Psoas muscle (tissue), 8 donors: ENCODE measurements around the gene ZNF518A. TPM values are rescaled to one million over a fixed set of nuclear protein-coding genes. Genes with fewer than 3 reads are reported as not detected.

Experiments used
- ATAC-seq, 4 donors: fragments of 200-7000 bp; cut with Tn5 transposase; one replicate each; pipeline ENCODE4 v1.9.1; 2020; ENCODE audit warnings: moderate library complexity in 3 of 4, mild to moderate bottlenecking in 2 of 4
- DNase-seq, 2 donors: peaks; one replicate each; pipeline ENCODE4 v3.0.0-alpha.2; 2020
- H3K27ac ChIP-seq: fragments of 200-600 bp; one replicate; pipeline ENCODE4 v1.8.0; 2022
- H3K27me3 ChIP-seq, 3 donors: fragments of 200-600 bp in 1 of 3; one replicate each; pipeline versions ENCODE4 v1.6.1 to v1.8.0; 2013 to 2022; ENCODE audit warnings: low read length in 2 of 3, mild to moderate bottlenecking in 2 of 3, moderate library complexity in 1 of 3; ENCODE audit not compliant: insufficient read depth in 3 of 3
- H3K36me3 ChIP-seq, 2 donors: fragments of 200-600 bp in 1 of 2; one replicate each; pipeline versions ENCODE4 v1.6.1 to v1.8.0; 2013 to 2022; ENCODE audit warnings: low read depth in 1 of 2, mild to moderate bottlenecking in 1 of 2, moderate library complexity in 1 of 2; ENCODE audit not compliant: insufficient read depth in 1 of 2
- H3K4me1 ChIP-seq: fragments of 200-600 bp; one replicate; pipeline ENCODE4 v1.8.0; 2022
- H3K4me3 ChIP-seq: fragments of 200-600 bp; one replicate; pipeline ENCODE4 v1.8.0; 2022; ENCODE audit warnings: mild to moderate bottlenecking
- H3K9me3 ChIP-seq: fragments of 200-600 bp; one replicate; pipeline ENCODE4 v1.8.0; 2022
- WGBS, 3 donors: extraction: QIAGEN DNeasy Blood & Tissue Kit; methylation state at CpG; one replicate each; pipeline versions ENCODE4 v1.1.6 to v1.1.7; 2013; 5-methylcytosine and 5-hydroxymethylcytosine counted together
- intact Hi-C, 2 donors: fragments of 100-400 bp; cut with DNase I; formaldehyde crosslinking; loops; one replicate each; pipeline versions ENCODE4 v1.11.0 to v1.14.2; 2022
- polyA plus RNA-seq, 3 donors: library from polyadenylated mRNA; stranded (reverse); fragments of 200-250 nt; gene quantifications; one replicate each; pipeline ENCODE4 v1.2.3, GENCODE V29; 2013
- total RNA-seq, 4 donors: library from RNA; stranded (reverse); fragmentation: NEBNext Ultra II Directional in 2 of 4; extraction: Animal tissue kit (Norgen Biotek cat#: 25700) in 2 of 4; gene quantifications; one replicate each; pipeline versions ENCODE4 v1.2.1 to v1.2.4, GENCODE V29; 2021 to 2023
- TF ChIP-seq, protein P1 (sequence below): fragments of 200-600 bp; IDR thresholded peaks from one replicate; pipeline ENCODE4 v1.8.0; 2022; ENCODE audit warnings: antibody characterized with exemption
- donor health status: healthy with polysubstance abuse.
- donor health status: DM: no; HTN: no; CAD: no; lungs with moderate emphysema.
- donor health status: Bipolar disorder and iron deficiency.
- donor health status: healthy.
- donor health status: DM: yes; HTN: yes; CAD: no.
- donor health status: DM: no; HTN: no; CAD: no.
- donor health status: DM: no; HTN: no; CAD: no.
- donor health status: DM: yes; HTN: yes; CAD: no.

Gene ZNF518A
- total and polyA plus RNA-seq, 7 donors = 1.9 to 10.2 (median 7.4) TPM

DNA sequence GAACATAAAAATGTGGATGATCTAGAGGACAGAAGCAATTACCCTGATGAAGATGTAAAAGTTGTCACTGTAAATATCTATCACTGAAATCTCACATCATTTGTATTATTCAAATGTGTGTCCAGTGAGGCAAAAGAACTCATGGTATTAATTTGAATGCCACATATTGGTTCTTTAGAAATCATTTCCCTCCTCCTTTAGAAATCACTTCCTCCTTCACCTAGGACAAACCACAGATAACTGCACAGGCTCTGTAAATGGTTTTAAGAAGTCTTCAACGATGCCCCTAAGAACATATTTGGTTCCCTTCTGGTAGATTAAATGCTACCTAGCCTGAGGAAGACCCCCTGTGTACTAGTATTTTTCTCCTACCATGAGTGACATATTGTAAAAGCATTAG is 33.1 kb upstream of the ZNF518A start:
- no peaks in the 10 kb centered on the region for H3K36me3 ChIP-seq
- H3K9me3 ChIP-seq = no peaks in the 10 kb centered on the region
- H3K4me3 ChIP-seq = no peak overlapping the region
- intact Hi-C loops = no loop called here
- no peak overlapping the region for H3K27ac ChIP-seq
- TF ChIP-seq, protein P1, sequence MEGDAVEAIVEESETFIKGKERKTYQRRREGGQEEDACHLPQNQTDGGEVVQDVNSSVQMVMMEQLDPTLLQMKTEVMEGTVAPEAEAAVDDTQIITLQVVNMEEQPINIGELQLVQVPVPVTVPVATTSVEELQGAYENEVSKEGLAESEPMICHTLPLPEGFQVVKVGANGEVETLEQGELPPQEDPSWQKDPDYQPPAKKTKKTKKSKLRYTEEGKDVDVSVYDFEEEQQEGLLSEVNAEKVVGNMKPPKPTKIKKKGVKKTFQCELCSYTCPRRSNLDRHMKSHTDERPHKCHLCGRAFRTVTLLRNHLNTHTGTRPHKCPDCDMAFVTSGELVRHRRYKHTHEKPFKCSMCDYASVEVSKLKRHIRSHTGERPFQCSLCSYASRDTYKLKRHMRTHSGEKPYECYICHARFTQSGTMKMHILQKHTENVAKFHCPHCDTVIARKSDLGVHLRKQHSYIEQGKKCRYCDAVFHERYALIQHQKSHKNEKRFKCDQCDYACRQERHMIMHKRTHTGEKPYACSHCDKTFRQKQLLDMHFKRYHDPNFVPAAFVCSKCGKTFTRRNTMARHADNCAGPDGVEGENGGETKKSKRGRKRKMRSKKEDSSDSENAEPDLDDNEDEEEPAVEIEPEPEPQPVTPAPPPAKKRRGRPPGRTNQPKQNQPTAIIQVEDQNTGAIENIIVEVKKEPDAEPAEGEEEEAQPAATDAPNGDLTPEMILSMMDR = no peak
- peaks cover 17 to 83% (median 36%) of the 10 kb centered on the region in 3 donors for H3K27me3 ChIP-seq
- ATAC-seq = no peak
- 51 to 56% (median 55%) methylated on average over 1 of the region's 1 CpG for WGBS, 3 donors
- DNase-seq = no peak
- H3K4me1 ChIP-seq = no peaks in the 10 kb centered on the region

DNA sequence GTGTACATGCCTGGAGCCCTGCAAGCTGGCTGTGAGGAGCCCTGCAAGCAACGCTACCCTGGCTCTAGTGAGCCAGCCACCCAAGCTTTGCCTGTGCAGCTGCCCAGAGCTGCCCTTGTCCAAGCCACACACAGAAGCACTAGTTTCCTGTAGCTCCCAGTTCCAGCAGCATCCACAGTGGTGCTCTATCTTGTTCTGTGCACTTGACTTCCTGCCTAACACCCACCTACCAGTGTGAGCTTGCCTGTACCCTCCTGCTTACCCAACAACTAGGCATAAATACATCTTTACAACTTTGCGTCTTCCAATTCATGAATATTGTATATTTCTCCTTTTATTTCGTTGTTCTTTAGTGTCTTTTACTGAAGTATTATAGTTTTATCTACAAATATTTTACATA is 32.2 kb upstream of the ZNF518A start:
- TF ChIP-seq, protein P1 = no peak
- no peaks in the 10 kb centered on the region for H3K4me1 ChIP-seq
- ATAC-seq (no peak), DNase-seq (no peak)
- intact Hi-C loops = no loop called here
- no peak overlapping the region for H3K27ac ChIP-seq
- H3K27me3 ChIP-seq = peaks cover 11 to 75% (median 32%) of the 10 kb centered on the region in 3 donors
- H3K4me3 ChIP-seq = no peak overlapping the region
- H3K9me3 ChIP-seq = no peaks in the 10 kb centered on the region
- WGBS, 3 donors = 77 to 83% (median 81%) methylated on average over 3 of the region's 3 CpGs
- no peaks in the 10 kb centered on the region for H3K36me3 ChIP-seq

DNA sequence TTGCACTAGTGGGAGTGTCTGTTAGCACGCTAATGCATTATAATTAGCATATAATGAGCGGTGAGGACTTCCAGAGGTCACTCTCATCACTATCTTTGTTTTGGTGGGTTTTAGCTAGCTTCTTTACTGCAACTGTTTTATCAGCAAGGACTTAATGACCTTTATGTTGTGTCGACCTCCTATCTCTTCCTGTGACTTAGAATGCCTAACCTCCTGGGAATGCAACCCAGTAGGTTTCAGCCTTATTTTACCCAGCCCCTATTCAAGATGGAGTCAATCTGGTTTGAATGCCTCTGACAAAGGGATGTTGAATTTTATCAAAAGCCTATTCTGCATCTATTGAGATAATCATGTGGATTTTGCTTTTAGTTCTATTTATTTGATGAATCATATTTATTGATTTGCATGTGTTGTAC is 22.5 kb upstream of the ZNF518A start:
- Histone ChIP-seq H3K36me3 (no peaks in the 10 kb centered on the region), H3K4me3 (no peak overlapping the region), H3K4me1 (no peaks in the 10 kb centered on the region), H3K27ac (no peak overlapping the region), H3K9me3 (no peaks in the 10 kb centered on the region), H3K27me3 (peaks cover 0 to 51% (median 7%) of the 10 kb centered on the region in 3 donors)
- no peak for ATAC-seq
- DNase-seq = no peak
- WGBS, 3 donors = 44 to 56% (median 48%) methylated on average over 3 of the region's 3 CpGs
- TF ChIP-seq, protein P1 = no peak
- intact Hi-C loops = no loop called here

DNA sequence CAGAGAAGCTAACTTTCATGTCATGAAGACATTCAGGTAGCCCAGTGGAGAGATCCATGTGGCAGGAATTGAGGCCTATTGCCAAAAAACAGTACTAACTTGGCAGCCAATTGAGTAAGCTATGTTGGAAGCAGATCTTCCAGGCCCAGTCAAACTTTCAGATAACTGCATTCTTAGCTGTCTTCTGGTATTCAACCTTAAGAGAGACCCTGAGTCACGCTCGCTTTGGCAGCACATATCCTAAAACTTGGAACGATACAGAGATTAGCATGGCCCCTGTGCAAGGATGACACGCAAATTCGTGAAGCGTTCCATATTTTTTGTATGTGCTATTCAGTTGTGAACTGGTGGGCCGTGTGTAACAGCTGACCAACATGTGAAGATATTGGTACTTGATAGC is 17.6 kb upstream of the ZNF518A start:
- TF ChIP-seq, protein P1 = no peak
- no peak for ATAC-seq
- no peak overlapping the region for H3K27ac ChIP-seq
- WGBS, 3 donors = 88 to 90% (median 89%) methylated on average over 7 of the region's 7 CpGs
- DNase-seq = no peak
- intact Hi-C loops = no loop called here
- H3K36me3 ChIP-seq = no peaks in the 10 kb centered on the region
- H3K27me3 ChIP-seq = peaks cover 2 to 78% (median 4%) of the 10 kb centered on the region in 3 donors
- H3K9me3 ChIP-seq = no peaks in the 10 kb centered on the region
- H3K4me3 ChIP-seq = no peak overlapping the region
- no peaks in the 10 kb centered on the region for H3K4me1 ChIP-seq
